PC-9 (cell line): Measurements from ENCODE around the gene PAEP. TPM values are rescaled to one million over a fixed set of nuclear protein-coding genes. Genes with fewer than 3 reads are reported as not detected.

ENCODE experiments used
- BruUV-seq: library from RNA; stranded (reverse); fragments of 400-500 nt; replicated peaks from 2 replicates; lab custom pipeline; 2021; lab: Mats Ljungman, UMichigan
- CTCF ChIA-PET: fragments of 300-600 bp; sonication (Branson Sonifier 250); formaldehyde crosslinking; loops from one replicate; lab custom pipeline; 2022; ENCODE audit warnings: antibody characterized with exemption; lab: Charles Lee
- POLR2A ChIA-PET: fragments of 300-600 bp; sonication (Branson Sonifier 250); formaldehyde crosslinking; loops from one replicate; lab custom pipeline; 2022; ENCODE audit warnings: antibody characterized with exemption; ENCODE audit not compliant: unreplicated experiment; lab: Charles Lee
- DNase-seq, 2 experiments: peaks; one replicate each; pipeline versions ENCODE4 v3.0.0 to v3.0.0-alpha.2; 2015 to 2022; ENCODE audit warnings: mixed read lengths in 1 of 2
- H2AFZ ChIP-seq: fragments of 200-600 bp; sonication (generic); 2 replicates; pipeline ENCODE4 v1.8.1; 2017; ENCODE audit warnings: antibody characterized with exemption
- H3F3A ChIP-seq: fragments of 200-600 bp; sonication (generic); 2 replicates; pipeline ENCODE4 v1.8.1; 2017; ENCODE audit warnings: antibody characterized with exemption, mild to moderate bottlenecking, low read depth; ENCODE audit not compliant: insufficient read depth
- H3K27ac ChIP-seq: fragments of 200-600 bp; sonication (generic); 2 replicates; pipeline ENCODE4 v1.6.1; 2016; ENCODE audit warnings: mixed run types
- H3K27me3 ChIP-seq: fragments of 200-600 bp; sonication (generic); 2 replicates; pipeline ENCODE4 v1.6.1; 2016; ENCODE audit warnings: low read depth, mixed run types; ENCODE audit not compliant: insufficient read depth
- H3K36me3 ChIP-seq: fragments of 200-600 bp; sonication (generic); 2 replicates; pipeline ENCODE4 v1.6.1; 2016; ENCODE audit warnings: low read depth, mixed run types
- H3K4me1 ChIP-seq: fragments of 200-600 bp; sonication (generic); replicated peaks from 2 replicates; pipeline ENCODE4 v1.6.1; 2016; ENCODE audit warnings: mixed run types; ENCODE audit not compliant: insufficient read depth
- H3K4me2 ChIP-seq: fragments of 200-600 bp; sonication (generic); 2 replicates; pipeline ENCODE4 v1.6.1; 2017; ENCODE audit warnings: mixed run types
- H3K4me3 ChIP-seq: fragments of 200-600 bp; sonication (generic); 2 replicates; pipeline ENCODE4 v1.6.1; 2016; ENCODE audit warnings: mixed run types
- H3K79me2 ChIP-seq: fragments of 200-600 bp; sonication (generic); 2 replicates; pipeline ENCODE4 v1.6.1; 2017; ENCODE audit warnings: low read depth, mixed run types
- H3K9me2 ChIP-seq: fragments of 200-600 bp; sonication (generic); 2 replicates; pipeline ENCODE4 v1.8.1; 2017; ENCODE audit warnings: mild to moderate bottlenecking; ENCODE audit not compliant: insufficient read depth
- H3K9me3 ChIP-seq: fragments of 200-600 bp; sonication (generic); 2 replicates; pipeline ENCODE4 v1.8.1; 2016; ENCODE audit warnings: low read depth; ENCODE audit not compliant: insufficient read depth
- H4K20me1 ChIP-seq: fragments of 200-600 bp; sonication (generic); 2 replicates; pipeline ENCODE4 v1.8.1; 2017; ENCODE audit not compliant: insufficient read depth
- CTCF ChIP-seq: fragments of 200-600 bp; sonication (generic); conservative IDR thresholded peaks from 2 replicates; pipeline ENCODE4 v1.6.1; 2017; ENCODE audit warnings: mixed run types, antibody characterized with exemption, mild to moderate bottlenecking, moderate library complexity
- EZH2 ChIP-seq: fragments of 200-600 bp; sonication (generic); IDR thresholded peaks from 2 replicates; pipeline ENCODE4 v1.8.0; 2017; ENCODE audit warnings: antibody characterized with exemption, low read depth
- intact Hi-C: fragments of 100-400 bp; cut with micrococcal nuclease; formaldehyde crosslinking; loops from one replicate; pipeline ENCODE4 v1.10.0; 2022; ENCODE audit not compliant: unreplicated experiment
- total RNA-seq: library from RNA; stranded (reverse); gene quantifications from 2 replicates; pipeline ENCODE4 v1.2.3, GENCODE V29; 2021

The PAEP gene
- total RNA-seq, 1 experiment from 2014 or later, result not detected

- Histone ChIP-seq H2AFZ (no peak overlapping the region), H3K9me2 (no peaks in the 10 kb centered on the region; the same call in 1 of the 2 replicates), H3K36me3 (no peaks in the 10 kb centered on the region), H3K4me2 (no peak overlapping the region), H4K20me1 (no peaks in the 10 kb centered on the region), H3K79me2 (no peaks in the 10 kb centered on the region), H3K27me3 (peaks cover 74% of the 10 kb centered on the region), H3F3A (no peaks in the 10 kb centered on the region), H3K27ac (no peak overlapping the region), H3K9me3 (no peaks in the 10 kb centered on the region), H3K4me1 (no peaks in the 10 kb centered on the region), H3K4me3 (no peak overlapping the region)
- POLR2A ChIA-PET, result no interaction called here
- BruUV-seq, result no TSS peak
- TF ChIP-seq CTCF (no peak), EZH2 (no peak)
- no peak for DNase-seq
- CTCF ChIA-PET, result no interaction called here
- intact Hi-C loops, result no loop called here
Measured at GRCh38 chr9:135568026-135568425, 6.5 kb downstream of the PAEP start.

GRCh38 chr9:135570456-135570855 lies 8.9 kb downstream of the PAEP start:
- Histone ChIP-seq H3K4me2 (no peak overlapping the region), H4K20me1 (no peaks in the 10 kb centered on the region), H3K27ac (no peak overlapping the region), H3F3A (no peaks in the 10 kb centered on the region), H3K4me3 (no peak overlapping the region), H3K79me2 (no peaks in the 10 kb centered on the region), H3K9me2 (no peaks in the 10 kb centered on the region; the same call in 1 of the 2 replicates), H3K9me3 (no peaks in the 10 kb centered on the region), H2AFZ (no peak overlapping the region), H3K36me3 (no peaks in the 10 kb centered on the region), H3K27me3 (peaks cover 81% of the 10 kb centered on the region), H3K4me1 (no peaks in the 10 kb centered on the region)
- TF ChIP-seq CTCF (no peak), EZH2 (no peak)
- POLR2A ChIA-PET, result no interaction called here
- BruUV-seq, result no TSS peak
- no peak for DNase-seq
- CTCF ChIA-PET, result no interaction called here
- intact Hi-C loops, result no loop called here

GRCh38 chr9:135572233-135572632 lies 10.7 kb downstream of the PAEP start:
- no TSS peak for BruUV-seq
- Histone ChIP-seq H3K79me2 (no peaks in the 10 kb centered on the region), H3K9me3 (no peaks in the 10 kb centered on the region), H3F3A (no peaks in the 10 kb centered on the region), H3K27me3 (peaks cover 80% of the 10 kb centered on the region), H3K36me3 (no peaks in the 10 kb centered on the region), H3K4me2 (no peak overlapping the region), H3K4me1 (no peaks in the 10 kb centered on the region), H3K4me3 (no peak overlapping the region), H4K20me1 (no peaks in the 10 kb centered on the region), H2AFZ (no peak overlapping the region), H3K27ac (no peak overlapping the region), H3K9me2 (no peaks in the 10 kb centered on the region; the same call in 1 of the 2 replicates)
- intact Hi-C loops, result no loop called here
- CTCF ChIA-PET, result no interaction called here
- POLR2A ChIA-PET, result no interaction called here
- TF ChIP-seq CTCF, result no peak
- TF ChIP-seq EZH2, result no peak
- DNase-seq, result no peak
